Heart left ventricle (tissue), 16 donors: Measurements from ENCODE around the gene SELENOV. TPM values are rescaled to one million over a fixed set of nuclear protein-coding genes. Genes with fewer than 3 reads are reported as not detected.
A peak's percentile ranks its signal among the peaks of the same experiment; 100 is the strongest.

ENCODE experiments used
- ATAC-seq, 4 donors: fragments of 200-7000 bp; cut with Tn5 transposase; one replicate each; pipeline ENCODE4 v1.9.1; 2020 to 2022; ENCODE audit warnings: moderate library complexity in 4 of 4, mild to moderate bottlenecking in 3 of 4, moderate number of reproducible peaks in 1 of 4
- DNase-seq, 5 donors: peaks; one replicate each; pipeline ENCODE4 v3.0.0-alpha.2; 2020
- H3K27ac ChIP-seq, 12 donors: fragments of 200-600 bp; sonication (generic) in 4 of 12; one replicate each; pipeline versions ENCODE4 v1.5.0 to v1.8.0; 2016 to 2022; ENCODE audit warnings: mild to moderate bottlenecking in 2 of 12
- H3K27me3 ChIP-seq, 9 donors: fragments of 200-600 bp; sonication (generic) in 2 of 9; one replicate each; pipeline versions ENCODE4 v1.5.1 to v1.8.0; 2016 to 2022; ENCODE audit warnings: mild to moderate bottlenecking in 3 of 9
- H3K36me3 ChIP-seq, 9 donors: fragments of 200-600 bp; sonication (generic) in 2 of 9; one replicate each; pipeline versions ENCODE4 v1.5.0 to v1.8.0; 2018 to 2022; ENCODE audit warnings: mild to moderate bottlenecking in 2 of 9
- H3K4me1 ChIP-seq, 12 donors: fragments of 200-600 bp; sonication (generic) in 4 of 12; one replicate each; pipeline versions ENCODE4 v1.5.0 to v1.8.0; 2016 to 2022; ENCODE audit warnings: mild to moderate bottlenecking in 3 of 12
- H3K4me3 ChIP-seq, 12 donors: fragments of 200-600 bp; sonication (generic) in 4 of 12; one replicate each; pipeline versions ENCODE4 v1.5.0 to v1.8.0; 2017 to 2022; ENCODE audit warnings: mild to moderate bottlenecking in 9 of 12, moderate library complexity in 4 of 12
- H3K9me3 ChIP-seq, 12 donors: fragments of 200-600 bp; sonication (generic) in 4 of 12; one replicate each; pipeline versions ENCODE4 v1.5.0 to v1.8.0; 2016 to 2022; ENCODE audit warnings: mild to moderate bottlenecking in 1 of 12
- POLR2A ChIP-seq, 2 donors: fragments of 450-650 bp; IDR thresholded peaks; one replicate each; pipeline ENCODE4 v1.6.1; 2017; ENCODE audit warnings: antibody characterized with exemption in 2 of 2, mild to moderate bottlenecking in 2 of 2, moderate library complexity in 2 of 2
- WGBS, 4 donors: extraction: QIAGEN DNeasy Blood & Tissue Kit in 2 of 4; methylation state at CpG; one replicate each; pipeline versions ENCODE4 v1.1.5 to v1.1.7; 2013 to 2018; 5-methylcytosine and 5-hydroxymethylcytosine counted together
- intact Hi-C, 10 donors: fragments of 100-400 bp; cut with DNase I; formaldehyde crosslinking; loops; one replicate each; pipeline versions ENCODE4 v1.11.1 to v1.14.2; 2022
- polyA plus RNA-seq, 2 donors: library from polyadenylated mRNA; stranded (reverse); fragments of 200-250 nt; gene quantifications; one replicate each; pipeline ENCODE4 v1.2.3, GENCODE V29; 2013
- total RNA-seq, 9 donors: library from RNA; depleted of rRNA in 2 of 9; stranded (reverse); fragments of >200 nt in 2 of 9; fragmentation: NEBNext Ultra II Directional in 3 of 9; extraction: Animal tissue kit (Norgen Biotek cat#: 25700) in 3 of 9; gene quantifications; one replicate each; pipeline versions ENCODE4 v1.1.0 to v1.2.4, GENCODE V29; 2016 to 2023
- TF ChIP-seq, protein P1 (sequence below), 12 donors: fragments of 200-600 bp; sonication (generic) in 4 of 12; IDR thresholded peaks; one replicate each; pipeline versions ENCODE4 v1.5.0 to v1.8.0; 2018 to 2022; ENCODE audit warnings: antibody characterized with exemption in 12 of 12, mild to moderate bottlenecking in 5 of 12
- donor health status: ischemic (EF 13 %, LVEDD 7.1; RV severe dilation, severe dysfunction).
- donor health status: healthy with polysubstance abuse.
- donor health status: DM: no; HTN: yes; CAD: no.
- donor health status: DM: no; HTN: no; CAD: no.
- donor health status: ischemic (EF 25% LVEDD 6.9; RV normal size, moderate dysfunction).
- donor health status: ischemic (EF 25% LVEDD 5.7; RV mildly dilated, moderate dysfunction).
- donor health status: healthy.
- donor health status: DM: yes; HTN: yes; CAD: no.
- donor health status: ischemic (EF 35%, LVEDD 5.7; RV mildly dilated, moderate dysfunction).
- donor health status: nonischemic (EF 11% LVEDD 7.7; RV severe dilation, severe dysfunction).
- donor health status: DM: yes; HTN: yes; CAD: no.
- donor health status: PGD.
- donor health status: ischemic (EF 29% LVEDD 5.4; RV normal size, mild dysfunction).
- donor health status: nonischemic (EF 23%, LVEDD 6.1; RV moderate dilation, normal function).

SELENOV gene
- total and polyA plus RNA-seq, 11 donors, result not detected

DNA sequence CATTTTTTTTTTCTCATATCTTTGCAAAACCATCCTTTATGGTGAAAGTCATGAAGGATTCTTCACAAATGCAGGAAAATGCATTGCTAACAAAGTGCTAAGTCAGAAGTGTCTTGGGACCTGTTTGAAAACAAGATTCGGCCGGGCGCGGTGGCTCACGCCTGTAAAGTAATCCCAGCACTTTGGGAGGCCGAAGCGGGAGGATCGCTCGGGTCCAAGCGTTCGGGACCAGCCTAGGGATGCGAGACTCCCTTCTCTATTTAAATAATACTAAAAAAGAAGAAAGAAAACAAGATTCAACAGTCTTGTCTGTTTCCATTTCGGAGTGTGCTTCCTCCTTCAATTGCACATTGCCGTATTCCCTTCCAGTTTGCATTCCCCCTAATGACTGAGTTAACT, 16.9 kb downstream of the SELENOV start:
- Histone ChIP-seq H3K27ac (peak overlapping the region in 10 of 12 donors; percentile 45 to 92 (median 86)), H3K4me3 (peak overlapping the region; percentile 58 to 98 (median 80)), H3K36me3 (peaks cover 0 to 6% (median 0%) of the 10 kb centered on the region in 9 donors), H3K9me3 (no peaks in the 10 kb centered on the region), H3K4me1 (peaks cover 0 to 22% (median 13%) of the 10 kb centered on the region in 12 donors), H3K27me3 (no peaks in the 10 kb centered on the region)
- no peak for ATAC-seq
- intact Hi-C loops, result loop anchor here (1.0 to 10.0 kb wide), 17 partner anchors 35 to 407 kb away; partner anchors contain the start of genes PAK4 (in 4 of the 10), SUPT5H (in 4 of the 10), MED29 (in 3 of the 10) and PAF1 (in 3 of the 10)
- WGBS, 4 donors, result 36 to 44% (median 38%) methylated on average over 14 of the region's 14 CpGs
- TF ChIP-seq POLR2A (IDR thresholded peaks at IDR 0.05), result no peak
- TF ChIP-seq, protein P1, sequence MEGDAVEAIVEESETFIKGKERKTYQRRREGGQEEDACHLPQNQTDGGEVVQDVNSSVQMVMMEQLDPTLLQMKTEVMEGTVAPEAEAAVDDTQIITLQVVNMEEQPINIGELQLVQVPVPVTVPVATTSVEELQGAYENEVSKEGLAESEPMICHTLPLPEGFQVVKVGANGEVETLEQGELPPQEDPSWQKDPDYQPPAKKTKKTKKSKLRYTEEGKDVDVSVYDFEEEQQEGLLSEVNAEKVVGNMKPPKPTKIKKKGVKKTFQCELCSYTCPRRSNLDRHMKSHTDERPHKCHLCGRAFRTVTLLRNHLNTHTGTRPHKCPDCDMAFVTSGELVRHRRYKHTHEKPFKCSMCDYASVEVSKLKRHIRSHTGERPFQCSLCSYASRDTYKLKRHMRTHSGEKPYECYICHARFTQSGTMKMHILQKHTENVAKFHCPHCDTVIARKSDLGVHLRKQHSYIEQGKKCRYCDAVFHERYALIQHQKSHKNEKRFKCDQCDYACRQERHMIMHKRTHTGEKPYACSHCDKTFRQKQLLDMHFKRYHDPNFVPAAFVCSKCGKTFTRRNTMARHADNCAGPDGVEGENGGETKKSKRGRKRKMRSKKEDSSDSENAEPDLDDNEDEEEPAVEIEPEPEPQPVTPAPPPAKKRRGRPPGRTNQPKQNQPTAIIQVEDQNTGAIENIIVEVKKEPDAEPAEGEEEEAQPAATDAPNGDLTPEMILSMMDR (IDR thresholded peaks at IDR 0.05), result no peak
- DNase-seq, result no peak

GRCh38 chr19:39532233-39533002, 17.5 kb downstream of the SELENOV start, which contains the start of gene EID2B:
Gene EID2B, minus strand, starts transcription at chr19:39532852. Its CDS starts 50 bp downstream, at chr19:39532802.
- Histone ChIP-seq H3K4me3 (peak within 1 kb of the TSS; percentile 58 to 98 (median 80)), H3K27me3 (no peaks in the 10 kb centered on the region), H3K36me3 (peaks cover 0 to 3% (median 0%) of the 10 kb centered on the region in 9 donors), H3K27ac (peak within 1 kb of the TSS; percentile 45 to 92 (median 82)), H3K4me1 (peaks cover 0 to 22% (median 13%) of the 10 kb centered on the region in 12 donors), H3K9me3 (no peaks in the 10 kb centered on the region)
- ATAC-seq (peak; percentile 93 to 99 (median 98)), DNase-seq (peak; percentile 95 to 98 (median 97))
- TF ChIP-seq POLR2A (IDR thresholded peaks at IDR 0.05), result peak in 1 of 2 donors; percentile 78
- TF ChIP-seq, protein P1 (IDR thresholded peaks at IDR 0.05), result peak; percentile 96 to 99 (median 98)
- 0% methylated on average over 46 to 65 of the region's 65 CpGs for WGBS, 4 donors
- intact Hi-C loops, result loop anchor here (1.0 to 10.0 kb wide), 17 partner anchors 35 to 408 kb away; partner anchors contain the start of genes PAK4 (in 4 of the 10), SUPT5H (in 4 of the 10), MED29 (in 3 of the 10) and PAF1 (in 3 of the 10)

DNA sequence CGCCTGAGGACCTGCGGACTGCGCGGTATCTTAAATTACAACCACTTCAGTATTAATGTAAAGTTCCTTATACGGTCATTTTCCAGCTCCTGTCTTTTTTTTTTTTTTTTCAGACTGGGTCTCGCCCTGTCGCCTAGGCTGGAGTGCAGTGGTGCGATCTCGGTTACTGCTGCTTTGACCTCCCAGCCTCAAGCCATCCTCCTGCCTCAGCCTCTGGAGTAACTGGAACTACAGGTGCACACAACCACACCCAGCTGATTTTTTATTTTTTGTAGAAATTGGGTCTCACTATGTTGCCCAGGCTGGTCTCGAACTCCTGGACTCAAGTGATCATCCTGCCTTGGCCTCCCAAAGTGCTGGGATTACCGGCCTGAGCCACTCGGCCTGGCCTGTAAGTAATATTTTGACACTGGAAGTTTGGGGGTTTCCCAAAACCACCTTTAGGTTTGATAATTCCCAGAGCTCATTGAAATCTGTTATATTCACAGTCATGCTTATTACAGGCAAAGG, 18.1 kb downstream of the SELENOV start:
- H3K9me3 ChIP-seq, result no peaks in the 10 kb centered on the region
- no peaks in the 10 kb centered on the region for H3K36me3 ChIP-seq
- no peak for TF ChIP-seq POLR2A (IDR thresholded peaks at IDR 0.05)
- TF ChIP-seq, protein P1 (IDR thresholded peaks at IDR 0.05), result peak in 3 of 12 donors; percentile 4 to 29 (median 4)
- H3K4me1 ChIP-seq, result peaks cover 0 to 25% (median 16%) of the 10 kb centered on the region in 12 donors
- 18 to 24% (median 21%) methylated on average over 12 of the region's 12 CpGs for WGBS, 4 donors
- peak overlapping the region in 5 of 12 donors; percentile 78 to 91 (median 88) for H3K27ac ChIP-seq
- H3K4me3 ChIP-seq, result peak overlapping the region in 11 of 12 donors; percentile 64 to 98 (median 81)
- DNase-seq (no peak), ATAC-seq (peak in 1 of 4 donors; percentile 4)
- intact Hi-C loops, result loop anchor here (2.0 to 10.0 kb wide), 15 partner anchors 36 to 408 kb away; partner anchors contain the start of genes PAK4 (in 4 of the 10), MED29 (in 3 of the 10), PAF1 (in 3 of the 10) and SUPT5H (in 3 of the 10)
- no peaks in the 10 kb centered on the region for H3K27me3 ChIP-seq
